ENCODE data around the gene IL13RA1.
"Not testable (repeated sequence)": the region's sequence is repeated elsewhere in the genome, so short reads cannot be mapped to it uniquely, and the experiment has no call there.

Gene IL13RA1

DNA sequence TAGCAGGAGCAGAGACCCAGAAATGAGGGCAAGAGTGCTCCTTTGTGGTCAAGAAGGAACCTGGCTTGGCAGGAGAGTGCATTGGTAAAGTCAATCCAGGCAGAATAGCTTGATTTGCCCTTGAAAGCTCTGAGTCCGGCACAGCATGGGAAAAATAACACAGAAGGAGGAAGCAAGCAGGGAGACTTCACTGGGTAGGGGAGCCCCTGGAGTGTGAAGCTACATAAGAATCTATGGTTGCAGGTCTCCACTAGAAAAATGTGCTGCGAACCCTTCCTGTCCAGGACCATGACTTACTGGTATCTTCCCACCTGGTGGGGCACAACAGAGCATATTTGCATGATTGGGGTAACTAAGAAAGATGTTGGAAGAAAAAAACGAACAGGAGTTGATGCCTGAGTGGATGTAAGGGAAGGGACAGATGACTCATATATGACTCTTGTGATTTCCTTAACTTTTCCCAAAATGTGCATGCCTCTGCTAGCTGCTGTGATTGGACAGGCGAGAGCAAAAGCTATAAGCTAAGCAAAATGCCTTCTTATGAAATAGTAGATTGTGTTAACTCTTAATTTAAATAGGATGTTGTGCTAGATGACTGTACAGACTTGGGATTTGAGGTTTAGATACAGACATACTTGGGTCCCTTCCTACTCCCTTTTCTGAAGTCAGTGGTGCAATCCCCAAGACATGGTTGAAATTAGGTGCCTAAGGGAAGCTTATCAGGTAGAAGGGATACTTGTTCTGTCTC, 3.3 kb downstream of the IL13RA1 start:
- no peak for DNase-seq

DNA sequence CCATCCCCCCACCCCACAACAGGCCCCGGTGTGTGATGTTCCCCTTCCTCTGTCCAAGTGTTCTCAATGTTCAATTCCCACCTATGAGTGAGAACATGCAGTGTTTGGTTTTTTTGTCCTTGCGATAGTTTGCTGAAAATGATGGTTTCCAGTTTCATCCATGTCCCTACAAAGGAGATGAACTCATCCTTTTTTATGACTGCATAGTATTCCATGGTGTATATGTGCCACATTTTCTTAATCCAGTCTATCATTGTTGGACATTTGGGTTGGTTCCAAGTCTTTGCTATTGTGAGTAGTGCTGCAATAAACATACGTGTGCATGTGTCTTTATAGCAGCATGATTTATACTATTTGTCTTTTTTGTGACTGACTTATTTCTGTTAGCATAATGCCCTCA, 5.1 kb downstream of the IL13RA1 start:
- not testable (repeated sequence) for DNase-seq

DNA sequence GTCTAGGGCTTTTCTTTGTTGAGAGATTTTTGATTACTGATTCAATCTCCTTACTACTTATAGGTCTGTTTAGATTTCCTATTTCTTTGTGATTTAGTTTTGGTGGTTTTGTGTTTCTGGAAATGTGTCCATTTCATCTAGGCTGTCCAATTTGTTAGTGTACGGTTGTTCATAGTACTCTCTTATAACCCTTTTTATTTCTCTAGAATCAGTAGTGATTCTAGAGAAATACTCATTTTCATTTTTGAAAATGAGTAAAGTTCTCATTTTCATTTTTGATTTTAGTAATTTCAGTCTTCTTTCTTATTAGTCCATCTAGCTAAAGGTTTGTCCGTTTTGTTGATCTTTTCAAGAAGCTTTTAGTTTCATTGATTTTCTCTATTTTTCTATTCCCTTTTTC, 7.5 kb downstream of the IL13RA1 start:
- no peak for DNase-seq

DNA sequence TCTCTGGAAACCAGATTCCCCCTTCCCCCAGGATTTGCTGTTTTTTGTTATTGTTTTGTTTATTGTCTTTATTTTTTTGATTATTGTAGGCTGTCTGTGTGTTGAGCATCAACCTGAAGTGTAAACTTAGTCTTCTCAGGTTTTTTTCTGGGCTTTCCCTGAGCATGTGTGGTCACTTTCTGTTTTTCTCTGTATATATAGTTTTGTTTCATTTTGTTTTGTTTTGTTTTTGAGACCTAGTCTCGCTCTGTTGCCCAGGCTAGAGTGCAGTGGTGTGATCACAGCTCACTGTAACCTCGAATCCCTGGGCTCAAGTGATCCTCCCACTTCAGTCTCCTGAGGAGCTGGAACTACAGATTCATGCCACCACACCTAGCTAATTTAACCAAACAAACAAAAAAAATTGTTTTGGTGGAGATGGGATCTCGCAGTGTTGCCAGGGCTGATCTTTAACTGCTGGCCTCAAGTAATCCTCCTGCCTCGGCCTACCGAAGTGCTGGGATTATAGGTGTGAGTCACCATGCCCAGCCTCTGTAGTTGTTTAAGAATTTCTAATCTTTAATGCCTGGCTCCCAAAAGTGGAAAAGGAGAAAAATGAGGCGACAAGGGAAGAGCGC, 9.1 kb downstream of the IL13RA1 start:
- DNase-seq: no peak

DNA sequence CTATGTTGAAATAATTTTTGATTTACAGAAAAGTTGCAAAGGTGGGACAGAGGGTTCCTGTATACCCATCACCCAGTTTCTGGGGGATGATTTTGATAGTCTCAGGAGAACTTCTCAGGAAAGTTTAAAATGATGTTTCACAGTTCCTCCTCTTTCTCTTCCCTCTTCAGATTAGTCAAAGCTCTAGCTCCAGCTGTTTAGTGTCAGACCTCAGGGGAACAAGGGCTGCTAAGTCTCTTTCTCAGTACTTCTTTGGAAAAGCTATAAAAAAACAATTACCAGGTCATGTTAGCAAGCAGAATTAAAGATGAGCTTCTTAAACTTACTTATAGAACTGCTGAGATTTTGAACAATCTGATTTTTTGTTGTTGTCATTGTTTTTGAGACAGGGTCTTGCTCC, 12.2 kb downstream of the IL13RA1 start:
- DNase-seq: no peak

DNA sequence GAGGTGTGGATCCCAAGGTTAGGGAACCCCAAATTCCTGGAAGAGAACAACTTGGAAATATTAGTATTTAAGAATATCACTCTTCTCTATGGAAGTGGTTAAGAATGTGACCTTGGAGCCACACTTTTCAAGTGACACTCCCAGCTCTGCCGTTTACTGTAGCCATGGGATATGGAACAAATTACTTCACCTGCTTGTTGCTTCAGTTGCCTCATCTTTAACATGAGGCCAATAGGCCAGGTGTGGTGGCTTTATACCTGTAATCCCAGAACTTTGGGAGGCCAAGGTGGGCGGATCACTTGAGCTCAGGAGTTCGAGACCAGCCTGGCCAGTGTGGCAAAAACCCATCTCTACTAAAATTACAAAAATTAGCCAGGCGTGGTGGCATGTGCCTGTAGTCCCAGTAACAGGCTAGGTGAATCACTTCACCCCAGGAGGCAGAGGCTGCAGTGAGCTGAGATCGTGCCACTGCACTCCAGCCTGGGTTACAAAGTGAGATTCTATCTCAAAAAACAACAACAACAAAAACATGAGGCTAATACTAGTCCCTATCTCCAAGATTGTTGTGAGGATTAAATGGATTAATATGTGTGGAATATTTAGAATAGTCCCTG, 13.0 kb downstream of the IL13RA1 start:
- DNase-seq: no peak

DNA sequence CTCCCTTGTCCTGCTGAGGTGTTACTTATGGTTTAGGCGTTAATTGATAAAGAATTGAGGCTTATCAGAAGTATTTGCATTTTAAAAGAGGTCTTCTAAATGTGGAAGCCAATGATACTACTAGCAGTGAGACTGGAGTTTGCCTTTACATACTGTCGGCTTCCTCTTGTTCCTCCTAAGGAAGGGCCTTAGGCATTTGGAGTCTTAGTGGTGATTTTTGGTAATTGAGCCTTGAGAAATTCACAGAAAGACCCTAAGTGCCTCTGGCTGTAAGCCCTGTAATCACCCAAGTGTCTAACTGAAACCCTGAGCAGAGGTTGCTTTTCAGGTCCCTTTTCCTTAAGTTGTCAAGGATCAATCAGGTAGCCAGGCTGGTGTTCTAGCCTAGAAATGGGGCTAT, 14.8 kb downstream of the IL13RA1 start:
- DNase-seq: no peak

DNA sequence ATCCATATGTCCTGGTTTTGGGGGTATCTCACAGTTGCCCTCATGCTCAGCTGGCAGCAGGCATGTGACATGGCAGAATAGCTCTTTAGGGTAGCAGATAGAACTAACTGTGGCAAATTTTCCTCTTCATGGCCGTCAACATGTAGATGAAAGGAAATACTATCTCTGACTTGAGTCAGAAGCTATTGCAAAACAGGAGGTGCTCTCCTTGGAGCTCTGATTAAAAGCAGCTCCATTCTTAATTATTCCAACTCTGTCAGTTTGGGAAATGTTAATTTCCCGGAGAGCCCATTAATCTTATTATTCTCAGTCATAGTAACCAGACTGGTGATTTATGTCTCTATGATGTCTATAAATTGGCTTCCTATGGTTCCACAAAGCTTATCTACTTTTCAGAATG, 18.2 kb downstream of the IL13RA1 start:
- DNase-seq: no peak

DNA sequence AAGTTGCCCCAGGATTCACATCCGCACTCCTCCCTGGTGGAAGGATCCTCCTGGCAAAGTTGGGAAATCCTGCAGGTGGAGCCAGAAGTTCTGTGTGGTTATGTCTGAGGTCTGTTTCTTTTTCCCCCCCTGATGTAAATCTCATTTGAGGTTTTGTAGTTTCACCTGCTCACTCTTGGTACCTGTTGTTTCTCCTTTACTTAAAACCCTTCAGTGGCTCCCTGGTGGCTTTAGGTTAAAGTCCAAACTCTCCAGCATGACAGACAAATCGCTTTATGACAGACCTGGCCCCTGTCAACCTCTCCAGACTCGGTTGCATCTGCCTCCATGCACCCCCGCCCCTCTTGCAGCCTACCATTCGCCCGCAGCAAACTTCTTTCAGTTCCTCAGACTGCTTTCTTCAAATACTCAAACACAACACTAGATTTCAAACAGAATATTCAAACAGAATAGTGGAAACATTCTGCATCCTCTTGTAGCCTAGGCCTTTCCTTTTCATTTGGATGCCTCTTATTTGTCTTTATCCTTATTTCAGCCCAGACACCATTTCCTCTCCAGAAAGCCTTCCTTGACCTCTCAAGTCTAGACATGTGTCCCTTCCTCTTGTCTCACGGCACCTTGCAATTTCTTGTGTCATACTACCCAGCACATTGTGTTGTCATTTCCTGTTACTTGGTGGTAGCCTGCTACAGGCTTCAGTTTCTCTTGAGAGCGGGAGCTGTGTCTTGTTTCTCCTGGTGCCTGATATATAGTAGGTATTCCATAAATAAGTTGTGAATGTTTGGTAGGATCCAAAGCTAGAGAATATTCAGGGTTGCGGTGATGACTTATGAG, 24.8 kb downstream of the IL13RA1 start:
- DNase-seq: no peak

DNA sequence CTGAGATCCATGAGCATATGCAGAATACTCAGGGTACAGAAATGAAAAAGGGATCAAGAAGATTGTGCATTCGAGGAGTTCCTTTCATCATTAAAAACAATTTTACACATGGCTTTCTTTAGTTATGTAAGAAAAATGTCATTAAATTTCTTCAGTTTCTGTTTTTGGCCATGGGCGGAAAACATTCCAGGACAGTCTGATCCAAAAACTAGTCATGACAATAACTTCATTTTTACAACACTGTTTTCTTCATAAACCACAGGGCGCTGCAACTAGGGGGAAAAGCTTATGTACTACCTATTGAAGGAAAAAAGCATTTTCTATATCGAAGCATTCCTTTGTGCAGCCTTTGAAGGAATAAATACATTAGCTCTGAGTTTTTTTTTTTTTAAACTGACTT, 28.2 kb downstream of the IL13RA1 start:
- no peak for DNase-seq

DNA sequence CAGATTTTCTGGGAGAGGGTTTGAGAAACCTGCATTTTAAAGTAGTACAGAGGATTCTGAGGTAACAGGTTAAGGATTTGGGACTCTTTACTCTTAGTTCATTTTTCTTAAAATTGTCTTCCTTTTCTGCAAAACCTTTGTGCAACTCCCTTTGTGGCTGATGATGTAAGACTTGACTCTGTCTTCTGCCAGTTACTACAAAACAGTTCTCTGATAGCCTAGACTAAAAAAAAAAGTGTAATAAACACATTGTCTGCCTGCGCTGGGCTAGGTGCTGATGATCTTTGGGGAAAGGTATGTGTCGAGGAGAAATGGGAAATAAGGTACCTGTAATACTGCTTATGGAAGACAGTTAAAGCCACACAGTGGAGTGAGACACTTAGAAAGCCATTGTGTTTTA, 28.7 kb downstream of the IL13RA1 start:
- DNase-seq: no peak

DNA sequence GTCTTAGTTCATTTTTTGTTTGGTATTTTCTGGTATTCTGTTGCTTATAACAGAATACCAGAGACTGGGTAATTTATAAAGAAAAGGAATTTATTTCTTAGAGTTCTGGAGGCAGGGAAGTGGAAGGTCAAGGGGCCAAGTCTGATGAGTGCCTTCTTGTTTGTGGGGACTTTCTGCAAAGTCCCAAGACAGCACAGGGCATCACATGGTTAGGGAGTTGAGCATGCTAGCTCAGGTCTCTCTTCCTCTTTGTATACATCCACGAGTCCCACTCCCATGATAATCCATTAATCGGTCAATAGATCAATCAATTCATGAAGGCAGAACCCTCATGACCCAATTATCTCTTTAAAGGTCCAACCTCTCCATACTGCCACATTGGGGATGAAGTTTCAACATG, 31.1 kb downstream of the IL13RA1 start:
- DNase-seq: no peak

DNA sequence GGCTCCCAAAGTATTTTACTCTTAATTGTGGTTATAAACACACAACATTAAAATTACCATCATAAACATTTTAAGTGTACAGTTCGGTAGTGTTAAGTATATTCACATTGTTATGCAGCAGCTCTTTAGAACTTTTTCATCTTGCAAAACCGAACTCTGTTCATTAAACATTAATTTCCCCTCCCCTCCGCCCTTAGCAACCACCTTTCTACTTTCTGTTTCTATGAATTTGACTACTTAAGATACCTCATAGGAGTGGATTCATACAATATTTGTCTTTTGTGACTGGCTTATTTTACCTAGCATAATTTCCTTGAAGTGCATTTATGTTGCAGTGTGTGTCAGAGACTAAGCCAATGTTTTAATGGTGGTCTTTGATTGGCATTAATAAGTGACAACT, 32.6 kb downstream of the IL13RA1 start:
- no peak for DNase-seq

DNA sequence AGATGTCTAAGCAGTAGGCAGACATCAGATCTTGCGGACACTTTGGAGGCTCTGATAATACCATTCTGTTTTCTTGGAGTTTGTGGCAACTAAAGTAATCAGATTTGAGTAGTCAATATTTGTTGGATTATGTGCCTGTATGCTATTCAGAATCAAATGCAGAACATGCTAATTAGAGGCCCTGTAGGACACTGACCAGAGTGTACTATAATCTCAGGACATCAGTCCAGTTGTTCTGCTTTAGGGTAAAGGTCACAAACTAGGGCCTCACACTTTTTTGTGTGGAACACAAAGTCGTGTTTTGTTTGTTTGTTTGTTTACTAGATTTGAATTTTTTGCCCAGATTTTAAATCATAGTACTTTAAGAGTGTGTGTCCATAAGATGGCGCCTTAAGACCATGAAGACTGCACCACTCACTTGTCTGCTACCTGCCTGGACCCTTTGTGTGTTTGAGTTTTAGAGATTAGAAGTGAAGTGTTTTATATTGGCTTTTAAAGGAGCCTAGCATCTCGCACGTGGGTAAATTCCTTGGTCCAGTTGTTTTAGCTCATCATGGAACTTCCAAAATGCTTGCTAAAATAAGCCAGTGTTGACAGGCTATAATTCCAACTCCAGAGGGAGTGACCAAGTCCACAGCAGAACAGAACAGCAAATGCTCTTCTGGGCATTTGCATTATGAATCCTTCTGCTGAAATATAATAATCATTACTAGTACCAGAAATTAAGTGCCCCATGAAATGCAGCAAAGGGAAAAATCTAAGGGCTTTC, 34.7 kb downstream of the IL13RA1 start:
- no peak for DNase-seq

DNA sequence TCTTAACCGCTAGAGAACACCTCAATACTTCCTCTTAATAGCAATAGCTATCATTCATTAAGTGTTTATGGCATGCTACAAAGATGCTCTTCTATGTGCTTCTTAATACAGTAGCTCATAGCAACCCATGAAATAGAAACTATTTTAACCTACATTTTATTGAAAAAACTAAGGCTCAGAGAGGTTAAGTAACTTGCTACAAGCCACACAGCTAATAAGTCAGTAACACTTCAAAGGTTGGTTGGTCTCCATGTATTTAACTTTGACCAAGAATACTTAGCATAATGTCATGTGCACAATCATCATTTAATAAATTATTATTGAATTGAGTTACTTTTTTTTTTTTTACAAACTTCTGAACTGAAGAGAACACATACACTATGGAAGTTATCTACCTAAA, 36.1 kb downstream of the IL13RA1 start:
- DNase-seq: no peak

DNA sequence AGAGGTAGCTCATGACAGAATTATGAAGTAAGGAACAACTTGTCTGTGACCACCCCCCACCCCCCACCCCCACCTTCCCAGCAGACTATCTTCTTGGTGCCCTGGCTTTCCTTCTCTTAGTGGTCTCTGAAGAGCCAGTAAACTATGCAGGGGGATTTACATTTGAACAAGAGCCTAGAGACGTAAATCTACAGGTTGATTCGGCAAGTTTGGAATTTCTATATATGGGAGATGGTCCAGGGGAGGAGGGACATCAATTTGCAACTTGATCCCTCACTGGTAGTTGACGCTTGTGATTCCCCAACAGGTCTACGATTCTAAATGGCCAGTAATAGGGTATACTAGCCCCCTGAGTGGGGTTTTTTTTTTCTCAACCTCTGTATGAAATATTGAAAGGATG, 36.7 kb downstream of the IL13RA1 start:
- DNase-seq: no peak

DNA sequence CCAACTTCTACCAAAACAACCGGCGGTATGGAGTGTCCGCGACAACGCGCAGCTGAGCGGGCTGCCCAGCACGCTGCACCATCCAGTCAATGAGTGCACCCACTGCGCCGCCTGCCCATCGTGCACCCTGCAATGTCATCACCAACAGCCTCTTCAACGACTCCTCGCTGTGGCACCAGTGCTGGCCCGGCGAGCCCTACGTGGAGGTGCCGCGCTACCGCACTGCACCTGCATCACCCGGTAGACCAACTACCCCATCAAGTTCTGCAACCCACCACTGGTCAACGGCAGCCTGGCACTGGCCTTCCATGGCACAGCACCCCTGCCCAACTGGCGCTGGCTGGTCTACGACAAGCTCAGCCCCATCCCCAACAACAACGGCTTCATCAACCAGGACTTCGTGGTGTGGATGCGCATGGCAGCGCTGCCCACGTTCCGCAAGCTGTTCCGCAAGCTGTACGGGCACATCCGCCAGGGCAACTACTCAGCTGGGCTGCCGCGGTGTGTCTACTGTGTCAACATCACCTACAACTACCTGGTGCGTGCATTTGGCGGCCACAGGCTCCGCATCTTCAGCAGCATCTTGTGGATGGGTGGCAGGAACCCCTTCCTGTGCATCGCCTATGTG, 42.8 kb downstream of the IL13RA1 start:
- no peak for DNase-seq

DNA sequence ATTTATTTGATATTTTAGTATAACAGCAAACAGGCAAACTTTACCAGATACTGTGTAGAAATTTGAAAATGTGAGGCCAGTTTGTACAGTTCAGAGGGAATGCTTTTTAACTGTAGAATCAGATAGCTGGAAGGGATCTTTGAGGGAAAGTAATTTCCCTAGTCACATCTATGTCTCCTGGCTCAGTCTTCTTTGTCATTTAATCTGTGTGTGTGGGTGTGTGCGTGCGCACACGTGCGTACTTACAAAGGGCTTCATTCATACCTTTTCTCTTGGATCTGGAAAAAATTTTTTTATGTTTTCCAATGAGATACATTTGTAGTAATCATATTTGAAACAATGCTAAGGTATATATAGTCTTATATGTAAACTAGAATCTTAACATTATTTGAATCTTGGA, 44.6 kb downstream of the IL13RA1 start:
- no peak for DNase-seq

DNA sequence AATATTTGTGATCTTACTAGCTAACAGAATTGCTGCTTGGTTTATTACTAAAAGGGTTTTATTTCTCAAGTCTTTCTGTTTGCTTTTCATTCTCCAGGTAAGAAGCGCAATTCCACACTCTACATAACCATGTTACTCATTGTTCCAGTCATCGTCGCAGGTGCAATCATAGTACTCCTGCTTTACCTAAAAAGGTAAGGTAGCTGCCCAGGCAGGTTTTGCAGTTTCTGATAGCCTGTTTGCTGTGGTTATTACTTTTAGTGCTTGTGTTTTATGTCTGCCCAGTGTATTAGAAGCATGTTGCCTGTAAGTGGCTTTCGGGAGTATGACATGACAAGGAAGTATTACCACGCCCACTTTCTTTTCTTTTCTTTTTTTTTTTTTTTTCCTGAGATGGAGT, 46.4 kb downstream of the IL13RA1 start:
- no peak for DNase-seq

DNA sequence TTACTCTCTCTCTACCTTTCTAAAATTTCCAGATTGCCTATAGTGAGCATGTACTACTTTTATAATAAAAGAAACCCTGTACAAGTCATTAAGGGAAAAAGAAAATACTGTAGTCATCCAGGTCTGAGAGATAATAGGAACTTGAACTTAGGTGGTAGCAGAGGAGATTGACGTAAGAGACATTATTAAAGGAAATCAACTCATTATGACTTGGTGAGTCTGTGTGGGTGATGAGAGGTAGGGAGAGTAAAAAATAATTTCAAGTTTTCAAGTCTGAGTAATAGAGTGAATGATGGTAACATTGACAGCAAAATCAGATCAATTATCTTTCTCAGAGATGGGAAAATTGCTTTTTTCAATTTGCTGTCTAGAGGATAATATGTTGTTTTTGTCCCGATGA, 52.2 kb downstream of the IL13RA1 start:
- peak in 1 of 2 experiments; percentile 30 for DNase-seq

DNA sequence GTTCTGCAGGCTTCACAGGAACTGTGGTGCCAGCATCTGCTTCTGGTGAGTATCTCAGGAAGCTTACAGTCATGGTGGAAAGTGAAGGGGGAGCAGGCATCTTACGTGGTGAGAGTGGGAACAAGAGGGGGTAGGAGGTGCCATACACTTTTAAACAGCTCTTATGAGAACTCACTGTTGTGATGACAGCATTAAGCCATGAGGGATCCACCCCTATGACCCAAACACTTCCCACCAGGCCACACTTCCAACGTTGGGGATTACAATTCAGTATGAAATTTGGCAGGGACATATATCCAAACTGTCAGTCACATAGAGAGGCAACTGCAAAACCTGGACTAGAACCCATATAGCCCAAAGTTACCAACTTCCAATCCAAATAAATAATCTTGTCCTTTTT, 53.1 kb downstream of the IL13RA1 start:
- DNase-seq: no peak

DNA sequence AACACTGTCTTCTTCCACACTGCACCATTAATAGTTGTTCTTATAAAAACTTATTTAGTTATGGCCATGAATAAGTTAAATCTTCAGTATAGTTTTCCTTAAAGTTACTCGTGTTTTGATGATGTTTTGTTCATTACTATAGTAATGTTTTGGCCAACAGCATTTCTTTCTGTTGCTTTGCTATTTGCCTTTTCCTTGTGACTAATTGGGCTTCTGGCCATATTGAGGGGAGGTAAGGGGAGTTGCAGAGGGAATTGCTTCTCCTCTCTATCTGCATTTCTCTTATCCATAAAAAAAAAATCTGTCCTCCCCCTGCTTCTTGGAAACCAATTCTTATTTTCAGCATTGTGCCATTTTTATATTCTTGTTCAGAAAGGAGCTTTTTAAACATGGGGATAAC, 53.5 kb downstream of the IL13RA1 start:
- no peak for DNase-seq

All from NCI-H1930 (cell line).